GM23338 (cell line): Measurements from ENCODE around the gene FAM3D. TPM values are rescaled to one million over a fixed set of nuclear protein-coding genes. Genes with fewer than 3 reads are reported as not detected.

Experiments
- ATAC-seq: fragments of 200-7000 bp; cut with Tn5 transposase; 3 replicates; pipeline ENCODE4 v1.9.1; 2020
- DNase-seq: peaks from one replicate; pipeline ENCODE4 v3.0.0-alpha.2; 2015; ENCODE audit warnings: low spot score
- H2AFZ ChIP-seq: fragments of 200-600 bp; sonication (generic); 2 replicates; pipeline ENCODE4 v1.8.0; 2016; ENCODE audit warnings: antibody characterized with exemption, mild to moderate bottlenecking, moderate library complexity
- H3F3A ChIP-seq: fragments of 200-600 bp; sonication (generic); replicated peaks from 2 replicates; pipeline ENCODE4 v1.8.0; 2017; ENCODE audit warnings: antibody characterized with exemption, mixed run types, low read depth
- H3K27ac ChIP-seq: fragments of 200-600 bp; sonication (generic); 2 replicates; pipeline ENCODE4 v1.6.1; 2016; ENCODE audit warnings: low read depth
- H3K27me3 ChIP-seq: fragments of 200-600 bp; sonication (generic); 2 replicates; pipeline ENCODE4 v1.8.0; 2016; ENCODE audit warnings: mild to moderate bottlenecking, mixed run types, moderate library complexity; ENCODE audit not compliant: insufficient read depth
- H3K36me3 ChIP-seq: fragments of 200-600 bp; sonication (generic); 2 replicates; pipeline ENCODE4 v1.8.0; 2016; ENCODE audit warnings: mild to moderate bottlenecking; ENCODE audit not compliant: insufficient read depth
- H3K4me1 ChIP-seq: fragments of 200-600 bp; sonication (generic); 2 replicates; pipeline ENCODE4 v1.8.0; 2016; ENCODE audit warnings: mild to moderate bottlenecking, moderate library complexity; ENCODE audit not compliant: insufficient read depth
- H3K4me2 ChIP-seq: fragments of 200-600 bp; sonication (generic); 2 replicates; pipeline ENCODE4 v1.7.1; 2017; ENCODE audit warnings: mixed run types
- H3K4me3 ChIP-seq: fragments of 200-600 bp; sonication (generic); 2 replicates; pipeline ENCODE4 v1.6.1; 2016; ENCODE audit warnings: mixed run types
- H3K79me2 ChIP-seq: fragments of 200-600 bp; sonication (generic); replicated peaks from 2 replicates; pipeline ENCODE4 v1.8.0; 2017; ENCODE audit warnings: mild to moderate bottlenecking; ENCODE audit not compliant: insufficient read depth
- H3K9me2 ChIP-seq: fragments of 200-600 bp; sonication (generic); 2 replicates; pipeline ENCODE4 v1.8.0; 2017; ENCODE audit not compliant: insufficient read depth
- H4K20me1 ChIP-seq: fragments of 200-600 bp; sonication (generic); replicated peaks from 2 replicates; pipeline ENCODE4 v1.8.0; 2017; ENCODE audit warnings: mild to moderate bottlenecking; ENCODE audit not compliant: insufficient read depth
- H3K27ac Mint-ChIP-seq: 2 replicates; pipeline ENCODE4 v1.8.0; 2020; ENCODE audit warnings: inconsistent platforms, mild to moderate bottlenecking, moderate library complexity, mixed read lengths
- H3K27me3 Mint-ChIP-seq: 3 replicates; pipeline ENCODE4 v1.8.0; 2022; ENCODE audit warnings: low read depth, mild to moderate bottlenecking, moderate library complexity, mixed read lengths, inconsistent platforms; ENCODE audit not compliant: insufficient read depth, poor library complexity
- H3K36me3 Mint-ChIP-seq: 3 replicates; pipeline ENCODE4 v1.8.0; 2021; ENCODE audit warnings: low read depth, mild to moderate bottlenecking, inconsistent platforms, moderate library complexity, mixed read lengths
- H3K4me1 Mint-ChIP-seq: 3 replicates; pipeline ENCODE4 v1.8.0; 2020; ENCODE audit warnings: mild to moderate bottlenecking, inconsistent platforms, mixed read lengths
- H3K4me3 Mint-ChIP-seq: 3 replicates; pipeline ENCODE4 v1.8.0; 2021; ENCODE audit warnings: moderate library complexity, mild to moderate bottlenecking, inconsistent platforms, mixed read lengths
- H3K9me3 Mint-ChIP-seq: 3 replicates; pipeline ENCODE4 v1.8.0; 2020; ENCODE audit warnings: moderate library complexity, mild to moderate bottlenecking, inconsistent platforms, mixed read lengths
- CREB1 ChIP-seq: fragments of 250-450 bp; sonication (Bioruptor Pico); IDR thresholded peaks from 2 replicates; pipeline ENCODE4 v1.5.0; 2020; ENCODE audit warnings: low read depth, mild to moderate bottlenecking, moderate library complexity
- CTCF ChIP-seq, 2 experiments: fragments of 200-600 bp in 1 of 2; sonication (generic) in 1 of 2; conservative IDR thresholded peaks; 2 replicates each; pipeline versions ENCODE4 v1.5.1 to v1.6.1; 2016 to 2017; ENCODE audit warnings: antibody characterized with exemption in 2 of 2, low read depth in 2 of 2, mild to moderate bottlenecking in 2 of 2, moderate library complexity in 1 of 2
- EZH2 ChIP-seq: fragments of 200-600 bp; sonication (generic); IDR thresholded peaks from one replicate; pipeline ENCODE4 v1.8.0; 2017; ENCODE audit warnings: antibody characterized with exemption, mild to moderate bottlenecking, low read depth; ENCODE audit not compliant: unreplicated experiment
- EZH2phosphoT487 ChIP-seq: fragments of 200-600 bp; sonication (generic); IDR thresholded peaks from one replicate; pipeline ENCODE4 v1.8.1; 2018; ENCODE audit warnings: antibody characterized with exemption; ENCODE audit not compliant: unreplicated experiment
- JUNB ChIP-seq: IDR thresholded peaks from one replicate; pipeline ENCODE4 v1.6.1; 2016; ENCODE audit warnings: antibody characterized with exemption; ENCODE audit not compliant: unreplicated experiment
- POLR2AphosphoS5 ChIP-seq: IDR thresholded peaks from 2 replicates; pipeline ENCODE4 v1.6.1; 2016; ENCODE audit warnings: antibody characterized with exemption, low read depth
- REST ChIP-seq: IDR thresholded peaks from one replicate; pipeline ENCODE4 v1.6.1; 2018; ENCODE audit warnings: antibody characterized with exemption; ENCODE audit not compliant: unreplicated experiment
- STAT1 ChIP-seq: IDR thresholded peaks from one replicate; pipeline ENCODE4 v1.6.1; 2016; ENCODE audit warnings: antibody characterized with exemption; ENCODE audit not compliant: unreplicated experiment
- ZNF114 ChIP-seq: fragments of 250-450 bp; sonication (Bioruptor Pico); IDR thresholded peaks from 2 replicates; pipeline ENCODE4 v1.5.0; 2020; ENCODE audit warnings: mild to moderate bottlenecking, moderate library complexity
- ZNF331 ChIP-seq: fragments of 250-450 bp; sonication (Bioruptor Pico); IDR thresholded peaks from 2 replicates; pipeline ENCODE4 v1.5.0; 2020; ENCODE audit warnings: low read depth, mild to moderate bottlenecking, moderate library complexity
- polyA plus RNA-seq: library from polyadenylated mRNA; unstranded; fragments of >200 nt; fragmentation: Nextera tagmentation; extraction: Ambion mirVana; gene quantifications from 2 replicates; pipeline ENCODE4 v1.2.1, GENCODE V29; 2016
- total RNA-seq: library from RNA; depleted of rRNA; stranded (reverse); fragments of >200 nt; shearing (Covaris generic); gene quantifications from 2 replicates; pipeline ENCODE4 v1.2.3, GENCODE V29; 2014

The FAM3D gene
- total and polyA plus RNA-seq, 2 experiments from 2014 or later: 0.26 TPM; not detected in 1

- H3K79me2 ChIP-seq: no peaks in the 10 kb centered on the region
- H3K9me2 ChIP-seq: no peaks in the 10 kb centered on the region
- no peaks in the 10 kb centered on the region for H4K20me1 ChIP-seq
- no peak overlapping the region for H3K4me3 Mint-ChIP-seq
- H3K9me3 Mint-ChIP-seq: no peaks in the 10 kb centered on the region; the same call in 2 of the 3 replicates
- DNase-seq (no peak), ATAC-seq (no peak)
- H3K4me3 ChIP-seq: no peak overlapping the region
- no peak overlapping the region for H3K27ac ChIP-seq
- H3F3A ChIP-seq: no peaks in the 10 kb centered on the region
- H2AFZ ChIP-seq: no peak overlapping the region
- H3K27me3 Mint-ChIP-seq: peaks cover 48% of the 10 kb centered on the region
- no peak for TF ChIP-seq JUNB
- peak in 1 of 2 experiments; percentile 15; a peak in 1 of 4 replicates for TF ChIP-seq CTCF (conservative IDR thresholded peaks at IDR 0.05; ENCODE audit: low read depth in 2 of 2)
- H3K36me3 Mint-ChIP-seq: no peaks in the 10 kb centered on the region
- no peak overlapping the region for H3K27ac Mint-ChIP-seq
- H3K4me1 Mint-ChIP-seq: peaks cover 11% of the 10 kb centered on the region; the same call in 2 of the 3 replicates
- no peak overlapping the region for H3K4me2 ChIP-seq
- no peaks in the 10 kb centered on the region for H3K36me3 ChIP-seq
- peaks cover 21% of the 10 kb centered on the region for H3K27me3 ChIP-seq
- H3K4me1 ChIP-seq: no peaks in the 10 kb centered on the region
Measured at GRCh38 chr3:58633157-58633865, 33.3 kb downstream of the FAM3D start.

- Histone ChIP-seq H4K20me1 (no peaks in the 10 kb centered on the region), H3F3A (no peaks in the 10 kb centered on the region), H3K79me2 (no peaks in the 10 kb centered on the region), H3K9me2 (no peaks in the 10 kb centered on the region), H3K27me3 (peaks cover 8% of the 10 kb centered on the region), H3K4me3 (no peak overlapping the region), H3K36me3 (no peaks in the 10 kb centered on the region), H2AFZ (no peak overlapping the region), H3K27ac (no peak overlapping the region), H3K4me1 (no peaks in the 10 kb centered on the region), H3K4me2 (no peak overlapping the region)
- Mint-ChIP-seq H3K4me3 (no peak overlapping the region), H3K27ac (no peak overlapping the region), H3K27me3 (peaks cover 34% of the 10 kb centered on the region), H3K4me1 (peaks cover 4% of the 10 kb centered on the region; the same call in 1 of the 3 replicates), H3K36me3 (no peaks in the 10 kb centered on the region), H3K9me3 (no peaks in the 10 kb centered on the region; the same call in 2 of the 3 replicates)
- TF ChIP-seq ZNF331 (CRISPR knock-in tag): no peak
- DNase-seq (no peak), ATAC-seq (no peak)
Measured at GRCh38 chr3:58631742-58632141, 34.8 kb downstream of the FAM3D start.

- Histone ChIP-seq H3K27me3 (no peaks in the 10 kb centered on the region), H4K20me1 (no peaks in the 10 kb centered on the region), H3K27ac (no peak overlapping the region), H3F3A (no peaks in the 10 kb centered on the region), H3K79me2 (no peaks in the 10 kb centered on the region), H3K4me1 (no peaks in the 10 kb centered on the region), H3K4me2 (no peak overlapping the region), H3K36me3 (no peaks in the 10 kb centered on the region), H2AFZ (no peak overlapping the region), H3K9me2 (no peaks in the 10 kb centered on the region), H3K4me3 (no peak overlapping the region)
- H3K4me3 Mint-ChIP-seq: no peak overlapping the region
- peaks cover 23% of the 10 kb centered on the region for H3K27me3 Mint-ChIP-seq
- H3K9me3 Mint-ChIP-seq: no peaks in the 10 kb centered on the region; the same call in 2 of the 3 replicates
- DNase-seq (no peak), ATAC-seq (no peak)
- H3K36me3 Mint-ChIP-seq: no peaks in the 10 kb centered on the region
- H3K27ac Mint-ChIP-seq: no peak overlapping the region
- H3K4me1 Mint-ChIP-seq: peaks cover 2% of the 10 kb centered on the region; the same call in 1 of the 3 replicates
- TF ChIP-seq STAT1: no peak
- TF ChIP-seq ZNF331 (CRISPR knock-in tag): no peak
- TF ChIP-seq JUNB: no peak
- no peak for TF ChIP-seq REST
- TF ChIP-seq CREB1 (CRISPR knock-in tag): no peak
- no peak for TF ChIP-seq POLR2AphosphoS5
- TF ChIP-seq CTCF (conservative IDR thresholded peaks at IDR 0.05; ENCODE audit: low read depth in 2 of 2): no peak
- no peak for TF ChIP-seq ZNF114 (CRISPR knock-in tag)
- TF ChIP-seq EZH2: no peak
- no peak for TF ChIP-seq EZH2phosphoT487
Measured at GRCh38 chr3:58630710-58631092, 35.9 kb downstream of the FAM3D start.
